ENCODE data around the gene TRIM38. TPM values are rescaled to one million over a fixed set of nuclear protein-coding genes. Genes with fewer than 3 reads are reported as not detected.

TRIM38 gene
- total and polyA plus RNA-seq, 2 of the 13 experiments (the other 11 are each of a cell fraction or from before 2014, with no cell fraction given) = 2.5 to 3.1 TPM

DNA sequence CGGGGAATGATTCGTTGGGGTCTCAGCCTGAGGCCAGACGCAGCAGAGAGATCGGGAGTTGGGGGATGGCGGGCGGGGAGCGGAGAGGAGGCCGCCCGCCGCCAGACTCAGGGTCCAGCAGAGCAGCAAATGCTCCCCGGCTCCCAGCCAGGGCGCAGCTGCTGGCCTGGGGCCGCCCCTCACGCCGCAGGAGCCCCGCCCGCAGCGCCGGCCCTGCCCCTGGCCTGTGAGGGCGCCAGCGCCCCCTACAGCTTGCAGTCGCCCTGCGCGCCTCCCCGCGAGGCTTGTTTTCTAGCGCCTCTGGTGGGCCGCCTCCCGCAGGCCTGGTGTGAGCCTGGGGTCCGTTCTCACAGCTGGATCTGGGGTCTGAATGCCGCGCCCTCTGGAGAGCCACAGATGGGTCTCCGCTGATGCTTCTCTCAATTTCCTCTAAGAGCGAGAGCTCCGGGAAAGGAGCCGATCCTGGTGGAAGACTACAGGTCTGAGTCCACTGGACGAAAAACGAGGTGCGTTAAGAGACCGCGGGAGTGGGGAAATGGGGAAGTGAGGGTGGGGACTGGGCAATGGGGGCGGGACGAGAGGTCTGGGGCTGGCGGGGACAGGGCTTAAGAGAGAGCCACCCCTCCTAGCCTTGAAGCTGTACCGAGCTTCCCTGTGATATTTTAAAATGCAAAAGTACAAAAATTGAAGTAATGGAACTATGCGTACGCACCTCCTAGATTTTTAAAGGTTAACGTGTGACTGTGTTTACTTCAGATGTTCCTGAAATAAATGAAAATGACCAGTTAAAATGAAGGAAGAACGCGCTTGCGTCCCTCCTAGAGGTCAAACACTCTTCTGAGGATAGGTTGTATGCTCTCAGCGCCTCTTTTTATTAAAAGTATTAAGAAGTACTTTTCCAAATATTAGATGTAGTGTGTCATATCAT lies 30.1 kb downstream of the TRIM38 start (continued):
- TF ChIP-seq HOXA7 (CRISPR knock-in tag; IDR thresholded peaks at IDR 0.05) = no peak
- peak; percentile 50 for TF ChIP-seq GATAD2A (CRISPR knock-in tag; IDR thresholded peaks at IDR 0.05)
- peak; percentile 82 for TF ChIP-seq THAP11 (CRISPR knock-in tag; IDR thresholded peaks at IDR 0.05)
- peak; percentile 38 for TF ChIP-seq TEAD3 (CRISPR knock-in tag; optimal IDR thresholded peaks at IDR 0.05; ENCODE audit: borderline replicate concordance)
- TF ChIP-seq CCAR2 (optimal IDR thresholded peaks at IDR 0.05; ENCODE audit: low read depth, low read length) = peak; percentile 60
- TF ChIP-seq TP53 (CRISPR knock-in tag; conservative IDR thresholded peaks at IDR 0.05) = peak; percentile 50
- TF ChIP-seq NFE2L2 (IDR thresholded peaks at IDR 0.05; ENCODE audit: low read length) = no peak
- no peak for TF ChIP-seq SMAD9 (CRISPR knock-in tag; IDR thresholded peaks at IDR 0.05)
- peak; percentile 25; the same call in 1 of the 2 replicates for TF ChIP-seq FLYWCH1 (CRISPR knock-in tag; IDR thresholded peaks at IDR 0.05)
- TF ChIP-seq JUND (CRISPR knock-in tag; IDR thresholded peaks at IDR 0.05) = no peak
- TF ChIP-seq ZNF782 (CRISPR knock-in tag; IDR thresholded peaks at IDR 0.05; ENCODE audit: borderline replicate concordance) = 0 out of 2 replicates have a peak, but pooled peaks have one; percentile 50
- peak; percentile 75; the same call in 1 of the 2 replicates for TF ChIP-seq SALL2 (CRISPR knock-in tag; IDR thresholded peaks at IDR 0.05)
- peak; percentile 92 for TF ChIP-seq IKZF5 (CRISPR knock-in tag; IDR thresholded peaks at IDR 0.05)
- TF ChIP-seq SNAPC2 (CRISPR knock-in tag; IDR thresholded peaks at IDR 0.05) = peak; percentile 88
- TF ChIP-seq, protein P1, sequence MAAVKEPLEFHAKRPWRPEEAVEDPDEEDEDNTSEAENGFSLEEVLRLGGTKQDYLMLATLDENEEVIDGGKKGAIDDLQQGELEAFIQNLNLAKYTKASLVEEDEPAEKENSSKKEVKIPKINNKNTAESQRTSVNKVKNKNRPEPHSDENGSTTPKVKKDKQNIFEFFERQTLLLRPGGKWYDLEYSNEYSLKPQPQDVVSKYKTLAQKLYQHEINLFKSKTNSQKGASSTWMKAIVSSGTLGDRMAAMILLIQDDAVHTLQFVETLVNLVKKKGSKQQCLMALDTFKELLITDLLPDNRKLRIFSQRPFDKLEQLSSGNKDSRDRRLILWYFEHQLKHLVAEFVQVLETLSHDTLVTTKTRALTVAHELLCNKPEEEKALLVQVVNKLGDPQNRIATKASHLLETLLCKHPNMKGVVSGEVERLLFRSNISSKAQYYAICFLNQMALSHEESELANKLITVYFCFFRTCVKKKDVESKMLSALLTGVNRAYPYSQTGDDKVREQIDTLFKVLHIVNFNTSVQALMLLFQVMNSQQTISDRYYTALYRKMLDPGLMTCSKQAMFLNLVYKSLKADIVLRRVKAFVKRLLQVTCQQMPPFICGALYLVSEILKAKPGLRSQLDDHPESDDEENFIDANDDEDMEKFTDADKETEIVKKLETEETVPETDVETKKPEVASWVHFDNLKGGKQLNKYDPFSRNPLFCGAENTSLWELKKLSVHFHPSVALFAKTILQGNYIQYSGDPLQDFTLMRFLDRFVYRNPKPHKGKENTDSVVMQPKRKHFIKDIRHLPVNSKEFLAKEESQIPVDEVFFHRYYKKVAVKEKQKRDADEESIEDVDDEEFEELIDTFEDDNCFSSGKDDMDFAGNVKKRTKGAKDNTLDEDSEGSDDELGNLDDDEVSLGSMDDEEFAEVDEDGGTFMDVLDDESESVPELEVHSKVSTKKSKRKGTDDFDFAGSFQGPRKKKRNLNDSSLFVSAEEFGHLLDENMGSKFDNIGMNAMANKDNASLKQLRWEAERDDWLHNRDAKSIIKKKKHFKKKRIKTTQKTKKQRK (IDR thresholded peaks at IDR 0.05; ENCODE audit: low read length) = no peak
- TF ChIP-seq, protein P2, sequence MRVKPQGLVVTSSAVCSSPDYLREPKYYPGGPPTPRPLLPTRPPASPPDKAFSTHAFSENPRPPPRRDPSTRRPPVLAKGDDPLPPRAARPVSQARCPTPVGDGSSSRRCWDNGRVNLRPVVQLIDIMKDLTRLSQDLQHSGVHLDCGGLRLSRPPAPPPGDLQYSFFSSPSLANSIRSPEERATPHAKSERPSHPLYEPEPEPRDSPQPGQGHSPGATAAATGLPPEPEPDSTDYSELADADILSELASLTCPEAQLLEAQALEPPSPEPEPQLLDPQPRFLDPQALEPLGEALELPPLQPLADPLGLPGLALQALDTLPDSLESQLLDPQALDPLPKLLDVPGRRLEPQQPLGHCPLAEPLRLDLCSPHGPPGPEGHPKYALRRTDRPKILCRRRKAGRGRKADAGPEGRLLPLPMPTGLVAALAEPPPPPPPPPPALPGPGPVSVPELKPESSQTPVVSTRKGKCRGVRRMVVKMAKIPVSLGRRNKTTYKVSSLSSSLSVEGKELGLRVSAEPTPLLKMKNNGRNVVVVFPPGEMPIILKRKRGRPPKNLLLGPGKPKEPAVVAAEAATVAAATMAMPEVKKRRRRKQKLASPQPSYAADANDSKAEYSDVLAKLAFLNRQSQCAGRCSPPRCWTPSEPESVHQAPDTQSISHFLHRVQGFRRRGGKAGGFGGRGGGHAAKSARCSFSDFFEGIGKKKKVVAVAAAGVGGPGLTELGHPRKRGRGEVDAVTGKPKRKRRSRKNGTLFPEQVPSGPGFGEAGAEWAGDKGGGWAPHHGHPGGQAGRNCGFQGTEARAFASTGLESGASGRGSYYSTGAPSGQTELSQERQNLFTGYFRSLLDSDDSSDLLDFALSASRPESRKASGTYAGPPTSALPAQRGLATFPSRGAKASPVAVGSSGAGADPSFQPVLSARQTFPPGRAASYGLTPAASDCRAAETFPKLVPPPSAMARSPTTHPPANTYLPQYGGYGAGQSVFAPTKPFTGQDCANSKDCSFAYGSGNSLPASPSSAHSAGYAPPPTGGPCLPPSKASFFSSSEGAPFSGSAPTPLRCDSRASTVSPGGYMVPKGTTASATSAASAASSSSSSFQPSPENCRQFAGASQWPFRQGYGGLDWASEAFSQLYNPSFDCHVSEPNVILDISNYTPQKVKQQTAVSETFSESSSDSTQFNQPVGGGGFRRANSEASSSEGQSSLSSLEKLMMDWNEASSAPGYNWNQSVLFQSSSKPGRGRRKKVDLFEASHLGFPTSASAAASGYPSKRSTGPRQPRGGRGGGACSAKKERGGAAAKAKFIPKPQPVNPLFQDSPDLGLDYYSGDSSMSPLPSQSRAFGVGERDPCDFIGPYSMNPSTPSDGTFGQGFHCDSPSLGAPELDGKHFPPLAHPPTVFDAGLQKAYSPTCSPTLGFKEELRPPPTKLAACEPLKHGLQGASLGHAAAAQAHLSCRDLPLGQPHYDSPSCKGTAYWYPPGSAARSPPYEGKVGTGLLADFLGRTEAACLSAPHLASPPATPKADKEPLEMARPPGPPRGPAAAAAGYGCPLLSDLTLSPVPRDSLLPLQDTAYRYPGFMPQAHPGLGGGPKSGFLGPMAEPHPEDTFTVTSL (CRISPR knock-in tag; IDR thresholded peaks at IDR 0.05; ENCODE audit: borderline replicate concordance) = peak; percentile 39
- no peak for TF ChIP-seq ZBTB21 (CRISPR knock-in tag; IDR thresholded peaks at IDR 0.05)
- TF ChIP-seq ZFP36L1 (CRISPR knock-in tag; IDR thresholded peaks at IDR 0.05) = no peak
- peak; percentile 88 for TF ChIP-seq HDAC1 (CRISPR knock-in tag; IDR thresholded peaks at IDR 0.05)
- TF ChIP-seq, protein P3, sequence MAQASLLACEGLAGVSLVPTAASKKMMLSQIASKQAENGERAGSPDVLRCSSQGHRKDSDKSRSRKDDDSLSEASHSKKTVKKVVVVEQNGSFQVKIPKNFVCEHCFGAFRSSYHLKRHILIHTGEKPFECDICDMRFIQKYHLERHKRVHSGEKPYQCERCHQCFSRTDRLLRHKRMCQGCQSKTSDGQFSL (CRISPR knock-in tag; IDR thresholded peaks at IDR 0.05) = 0 out of 2 replicates have a peak, but pooled peaks have one; percentile 49
